ENCODE data around the gene HHLA2.
A peak's percentile ranks its signal among the peaks of the same experiment; 100 is the strongest.

The HHLA2 gene

GRCh38 chr3:108394016-108394415, 97.7 kb downstream of the HHLA2 start:
- ATAC-seq (no peak), DNase-seq (no peak)

DNA sequence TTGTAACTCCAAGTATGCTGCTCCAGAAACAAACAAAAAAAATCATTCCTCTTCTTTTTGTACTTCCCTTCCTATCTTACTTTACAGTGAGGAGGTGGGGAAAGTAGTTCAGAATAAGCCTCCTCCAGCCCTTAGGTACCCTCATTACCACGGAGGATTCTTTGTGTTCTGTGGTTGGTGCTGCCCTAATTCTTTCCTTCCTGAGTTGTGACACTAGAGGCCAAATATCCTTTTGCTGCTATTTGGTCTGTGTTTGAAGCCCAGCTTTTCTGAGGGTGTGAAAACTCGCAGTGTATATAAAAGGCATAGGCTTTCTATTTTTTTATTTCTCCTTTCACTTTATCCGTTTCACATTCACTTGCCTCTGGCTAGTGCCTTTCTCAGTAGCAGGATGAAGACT, 98.2 kb downstream of the HHLA2 start:
- DNase-seq: no peak
- no peak for ATAC-seq

DNA sequence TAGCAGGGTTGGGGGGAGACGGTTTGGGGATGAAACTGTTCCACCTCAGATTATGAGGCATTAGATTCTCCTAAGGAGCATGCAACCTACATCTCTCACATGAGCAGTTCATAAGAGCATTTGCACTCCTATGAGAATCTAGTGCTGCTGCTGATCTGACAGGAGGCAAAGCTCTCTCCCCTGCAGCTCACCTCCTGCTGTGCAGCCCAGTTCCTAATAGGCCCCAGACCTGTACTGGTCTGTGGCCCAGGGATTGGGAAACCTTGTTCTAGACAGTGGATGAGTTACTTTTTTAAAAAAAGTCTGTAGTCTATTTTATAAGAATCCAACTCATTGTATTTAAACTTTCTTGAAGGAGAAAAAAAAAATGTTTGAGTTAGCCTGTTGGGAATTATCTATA, 100.0 kb downstream of the HHLA2 start:
- ATAC-seq: no peak
- DNase-seq: no peak

DNA sequence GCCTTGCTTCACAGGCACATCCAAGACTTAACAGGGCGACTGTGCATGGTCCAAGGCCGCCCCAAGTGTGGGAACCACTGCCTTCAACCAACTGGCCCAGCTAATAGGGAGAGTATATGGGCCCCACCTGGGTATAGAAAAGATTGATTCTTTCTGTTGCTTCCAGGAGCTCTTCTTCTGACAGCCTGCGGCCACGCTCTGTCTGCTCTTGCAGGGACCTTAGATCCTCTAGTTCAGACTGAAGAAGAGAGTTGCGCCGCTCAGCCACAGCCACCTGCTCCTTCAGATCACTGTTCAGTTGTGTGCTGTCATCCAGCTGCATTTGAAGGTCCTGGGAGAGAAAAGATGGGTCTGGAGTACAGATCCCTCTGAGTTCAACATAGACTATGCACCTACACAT, 102.2 kb downstream of the HHLA2 start:
- DNase-seq: no peak
- ATAC-seq: no peak

DNA sequence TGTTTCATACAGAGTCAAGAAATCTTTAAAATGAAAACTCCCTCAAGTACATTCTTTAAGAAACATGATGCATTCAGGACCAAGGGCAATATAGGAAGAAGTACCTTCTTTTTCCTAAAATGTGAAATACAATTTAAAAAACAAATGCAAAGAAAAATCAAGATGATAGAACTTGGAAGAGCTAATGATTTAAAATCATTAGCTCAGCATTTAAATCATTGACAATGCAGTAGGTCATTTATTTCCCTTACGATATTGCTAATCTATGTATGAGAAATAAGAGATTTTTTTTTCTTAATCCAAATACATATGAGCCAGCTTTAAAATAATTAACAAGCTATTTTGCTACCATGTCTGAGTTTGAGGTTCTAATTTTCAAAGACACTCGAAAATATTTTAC, 105.5 kb downstream of the HHLA2 start:
- ATAC-seq: no peak
- no peak for DNase-seq

GRCh38 chr3:108403198-108403597, 106.8 kb downstream of the HHLA2 start:
- no peak for DNase-seq
- no peak for ATAC-seq

- ATAC-seq (no peak), DNase-seq (no peak)
Measured at GRCh38 chr3:108403686-108404345, 107.5 kb downstream of the HHLA2 start.

DNA sequence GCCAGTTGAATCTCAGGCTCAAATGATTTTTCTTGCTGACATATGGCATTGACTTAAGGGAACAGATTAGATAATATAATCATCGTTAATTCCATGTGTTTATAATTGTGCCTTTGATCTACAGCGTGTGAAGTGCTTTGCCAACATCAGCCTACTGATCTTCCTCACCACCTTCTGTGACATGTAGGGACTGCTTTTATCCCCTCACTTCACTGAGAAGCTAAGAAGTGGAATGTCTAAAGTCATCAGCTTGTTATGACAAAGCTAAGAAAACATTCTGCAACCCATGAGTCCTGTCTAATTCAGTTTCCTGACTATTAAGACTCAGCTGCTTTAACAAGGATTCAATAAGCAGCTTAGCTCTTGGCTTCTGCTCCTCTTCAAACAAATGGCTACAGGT, 108.0 kb downstream of the HHLA2 start:
- ATAC-seq: no peak
- no peak for DNase-seq

- no peak for DNase-seq
- no peak for ATAC-seq
Measured at GRCh38 chr3:108406063-108406660, 109.8 kb downstream of the HHLA2 start.

DNA sequence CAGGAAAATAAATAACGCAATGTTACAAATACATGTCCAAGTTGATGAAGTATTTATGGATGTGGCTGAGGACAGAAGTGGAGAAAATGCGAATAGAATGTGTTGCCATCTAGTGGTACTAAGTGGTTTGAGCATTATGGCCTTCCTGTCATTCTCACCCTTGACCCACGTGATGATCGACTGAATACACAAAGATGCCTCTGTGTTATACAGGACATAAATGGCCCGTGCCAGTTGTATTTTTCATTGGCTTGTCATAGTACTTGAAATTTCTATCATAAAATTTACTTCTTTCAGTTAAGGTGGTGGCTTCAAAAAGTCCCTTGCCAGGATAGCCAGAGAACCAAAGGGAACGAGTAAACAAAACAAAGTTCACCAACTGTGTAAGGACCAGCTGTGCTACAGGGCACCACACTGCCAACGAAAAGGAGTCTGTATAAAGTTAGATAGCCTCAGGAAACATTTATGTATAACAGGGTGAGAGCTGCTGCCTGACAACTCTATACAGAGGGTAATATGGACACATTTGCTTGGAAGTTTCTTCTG, 110.4 kb downstream of the HHLA2 start:
- DNase-seq (no peak), ATAC-seq (peak; percentile 87)

DNA sequence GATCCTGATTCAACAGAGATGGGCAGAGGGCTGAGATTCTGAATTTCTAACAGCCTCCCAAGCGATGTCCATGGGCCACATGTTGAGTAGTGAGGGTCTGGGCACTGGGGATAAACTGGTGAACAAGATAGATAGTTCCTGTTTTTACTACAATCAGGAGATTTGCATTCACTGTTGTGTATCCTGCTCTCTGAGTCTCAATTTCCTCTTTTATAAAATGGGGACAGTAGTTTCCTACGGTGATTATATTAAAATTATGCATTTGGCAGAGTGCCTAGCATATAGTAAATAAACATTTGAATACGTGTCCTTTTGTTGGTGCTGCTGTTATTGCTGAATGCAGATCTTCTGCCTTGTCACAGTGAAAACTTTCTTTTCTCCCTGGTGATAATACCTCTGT, 111.5 kb downstream of the HHLA2 start:
- ATAC-seq (no peak), DNase-seq (no peak)

DNA sequence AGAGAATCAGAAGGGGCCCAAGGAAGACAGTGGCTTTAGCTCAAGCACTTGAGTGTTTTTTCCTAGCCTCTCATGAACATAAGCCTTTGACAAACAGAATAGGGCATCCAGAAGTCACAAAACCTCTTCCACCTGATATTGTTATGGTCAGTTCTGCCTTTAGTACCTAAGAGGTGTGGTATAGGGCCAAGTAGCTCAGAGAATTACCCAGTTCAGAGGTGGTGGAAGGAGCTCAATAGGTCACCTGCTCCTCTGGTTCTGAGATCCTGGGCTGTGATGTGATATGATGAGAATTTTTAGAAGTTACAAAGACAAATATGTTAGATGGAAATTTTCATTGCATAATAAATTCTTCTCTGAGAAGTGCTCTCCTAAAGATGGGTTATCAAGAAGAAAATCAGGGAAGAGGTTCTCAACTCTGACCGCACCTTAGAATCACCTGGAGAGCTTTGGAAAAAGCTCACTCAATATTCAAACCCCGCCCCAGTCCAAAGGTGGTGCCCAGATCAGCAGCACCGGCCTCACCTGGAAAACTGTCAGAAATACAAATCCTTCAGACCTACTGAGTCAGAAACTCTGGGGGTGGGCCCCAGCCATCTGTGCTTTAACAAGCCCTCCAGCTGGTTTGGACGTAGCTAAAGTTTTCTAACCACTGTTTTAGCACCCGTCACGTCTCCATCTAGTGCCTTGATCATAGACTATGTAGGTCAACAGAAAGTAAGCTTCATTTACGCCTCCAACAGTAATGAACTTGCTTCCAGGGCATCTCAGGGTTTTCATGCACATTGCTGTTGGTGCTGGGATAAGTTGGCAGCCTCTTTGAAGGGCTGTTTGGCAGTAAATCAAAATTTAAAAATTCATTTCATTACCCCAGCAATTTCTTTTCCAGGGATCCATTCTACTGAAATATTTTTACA, 112.8 kb downstream of the HHLA2 start:
- ATAC-seq (no peak), DNase-seq (no peak)

GRCh38 chr3:108409800-108410178, 113.4 kb downstream of the HHLA2 start:
- DNase-seq: no peak
- ATAC-seq: no peak

DNA sequence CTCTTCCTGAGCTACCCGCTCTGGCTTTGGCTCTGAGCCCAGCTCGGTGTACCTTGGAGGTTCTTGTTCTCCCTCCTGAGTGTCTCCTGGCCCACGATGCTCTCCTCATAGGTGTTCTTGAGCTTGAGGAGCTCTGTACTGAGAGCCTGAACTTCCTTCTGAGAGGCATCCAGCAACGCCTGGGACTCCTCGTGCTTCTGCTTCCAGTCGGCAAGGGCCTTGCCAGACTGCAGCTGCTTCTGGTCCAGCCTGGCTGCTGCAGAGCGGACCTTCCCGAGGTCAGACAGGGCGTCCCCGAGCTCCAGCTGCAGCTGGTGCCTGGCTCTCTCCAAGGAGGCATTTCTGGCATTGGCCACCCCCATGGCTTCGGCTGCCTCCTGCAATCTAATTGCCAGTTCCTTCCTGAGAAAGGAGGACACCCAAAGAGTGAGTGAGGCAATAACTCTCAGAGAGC, 114.2 kb downstream of the HHLA2 start:
- DNase-seq (no peak), ATAC-seq (no peak)

- ATAC-seq (no peak), DNase-seq (no peak)
Measured at GRCh38 chr3:108412121-108412750, 115.9 kb downstream of the HHLA2 start.

DNA sequence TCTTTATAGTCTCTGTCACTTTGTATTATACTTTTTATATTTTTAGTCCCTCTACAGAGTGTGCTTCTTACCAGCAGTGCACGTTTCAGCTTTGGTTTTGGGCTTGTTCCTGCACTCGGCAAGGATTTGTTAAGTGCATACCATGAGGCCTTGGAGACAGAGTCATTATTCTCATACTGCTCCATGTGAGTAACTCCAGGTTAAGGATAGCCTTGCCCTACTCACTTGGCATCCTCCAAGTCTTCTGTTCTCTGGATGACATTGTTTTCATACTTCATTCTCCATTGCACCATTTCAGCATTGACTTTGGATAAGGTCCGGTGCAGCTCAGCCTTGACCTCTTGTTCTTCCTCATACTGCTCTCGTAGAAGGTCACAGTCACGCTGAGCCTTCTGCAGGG, 117.7 kb downstream of the HHLA2 start:
- DNase-seq: no peak
- no peak for ATAC-seq

GRCh38 chr3:108415661-108416060, 119.3 kb downstream of the HHLA2 start:
- ATAC-seq (no peak), DNase-seq (no peak)

GRCh38 chr3:108416111-108416869, 119.9 kb downstream of the HHLA2 start:
- DNase-seq (no peak), ATAC-seq (peak; percentile 80)

- DNase-seq (no peak), ATAC-seq (peak; percentile 44)
Measured at GRCh38 chr3:108420926-108421325, 124.6 kb downstream of the HHLA2 start.
